Measurements from ENCODE around the gene TAF4B. TPM values are rescaled to one million over a fixed set of nuclear protein-coding genes. Genes with fewer than 3 reads are reported as not detected.
A peak's percentile ranks its signal among the peaks of the same experiment; 100 is the strongest.

The TAF4B gene
- polyA plus RNA-seq, 1 donor = 3.3 TPM

DNA sequence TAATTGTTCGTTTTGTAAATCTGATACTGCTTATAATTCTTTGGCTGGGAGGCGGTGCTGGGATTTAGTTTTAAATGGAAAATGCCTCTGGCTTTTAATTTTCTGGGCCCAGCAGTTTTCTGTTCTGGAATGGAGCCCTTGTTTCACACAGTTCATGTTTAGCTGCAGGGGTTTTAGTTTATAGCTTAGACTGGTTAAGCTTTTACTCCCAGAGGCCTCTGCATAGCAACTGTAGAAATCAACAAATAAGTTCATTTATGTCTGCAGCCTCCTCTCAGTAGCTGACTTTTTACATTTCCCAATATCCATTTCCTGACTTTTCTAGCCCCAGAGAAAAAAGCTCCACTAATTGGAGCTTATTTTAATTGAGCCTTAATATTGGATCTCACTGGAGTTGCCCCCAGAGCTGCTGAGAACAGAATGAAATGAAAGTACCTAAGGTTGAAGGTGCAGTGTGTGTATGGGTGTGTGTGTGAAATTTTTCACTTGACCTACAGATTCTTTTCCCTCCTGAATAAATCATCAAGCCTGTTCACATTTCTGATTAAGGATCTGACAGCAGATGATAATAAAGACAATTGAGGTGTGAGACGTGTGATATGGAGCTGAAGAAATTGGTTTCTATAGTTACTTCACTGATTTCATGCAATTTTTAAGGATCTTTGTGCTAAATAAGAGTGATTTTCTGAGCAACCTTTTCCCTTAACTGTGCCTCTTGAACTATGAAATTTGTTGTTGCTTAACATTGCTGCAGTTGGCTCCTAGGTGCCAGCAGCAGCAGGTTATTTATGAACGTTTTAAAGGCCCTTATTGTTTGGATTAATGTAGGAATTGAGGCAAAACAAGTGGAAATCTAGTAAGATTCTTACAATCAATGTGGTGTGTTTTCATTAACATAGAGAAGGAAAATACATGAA, 109.6 kb downstream of the TAF4B start:
- H3K4me1 ChIP-seq (ENCODE audit: control insufficient read depth, insufficient read depth, low read length) = no peaks in the 10 kb centered on the region
- no peaks in the 10 kb centered on the region for H3K36me3 ChIP-seq (ENCODE audit: control insufficient read depth, insufficient read depth, low read length)
- 40% methylated on average over 1 of the region's 4 CpGs for WGBS (ENCODE audit: insufficient coverage, low lambda C conversion rate)
- no peaks in the 10 kb centered on the region for H3K9me3 ChIP-seq (ENCODE audit: control insufficient read depth, low read depth, low read length)
- peak in 1 of 2 donors; percentile 20 for DNase-seq
- no peak overlapping the region for H3K4me3 ChIP-seq (ENCODE audit: low read length)
- H3K27me3 ChIP-seq (ENCODE audit: control insufficient read depth, insufficient read depth, low read length) = no peaks in the 10 kb centered on the region
- H3K27ac ChIP-seq (ENCODE audit: low read length) = peak overlapping the region; percentile 39

DNA sequence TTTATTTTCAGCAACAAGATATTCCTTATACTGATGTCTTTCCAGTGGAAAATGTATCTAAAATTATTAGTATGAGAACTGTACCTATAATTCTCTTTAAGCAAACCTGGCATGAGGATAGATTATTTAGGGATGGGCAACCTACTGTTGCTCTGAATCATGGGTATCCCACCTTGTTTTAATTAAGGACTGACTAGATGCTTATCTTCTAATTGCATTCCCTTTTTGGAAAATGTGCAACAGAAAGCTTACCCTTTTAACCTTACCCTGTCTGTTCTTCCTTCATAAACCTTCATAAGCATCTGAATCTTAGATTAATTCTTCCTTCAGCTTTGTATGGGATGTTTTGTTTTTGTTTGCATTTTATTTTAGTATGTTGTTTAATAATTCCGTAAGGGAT, 110.3 kb downstream of the TAF4B start:
- WGBS (ENCODE audit: insufficient coverage, low lambda C conversion rate) = 100% methylated on average over 1 of the region's 1 CpG
- H3K36me3 ChIP-seq (ENCODE audit: control insufficient read depth, insufficient read depth, low read length) = no peaks in the 10 kb centered on the region
- H3K9me3 ChIP-seq (ENCODE audit: control insufficient read depth, low read depth, low read length) = no peaks in the 10 kb centered on the region
- no peak for DNase-seq
- H3K27ac ChIP-seq (ENCODE audit: low read length) = no peak overlapping the region
- H3K4me1 ChIP-seq (ENCODE audit: control insufficient read depth, insufficient read depth, low read length) = no peaks in the 10 kb centered on the region
- H3K4me3 ChIP-seq (ENCODE audit: low read length) = no peak overlapping the region
- H3K27me3 ChIP-seq (ENCODE audit: control insufficient read depth, insufficient read depth, low read length) = no peaks in the 10 kb centered on the region

DNA sequence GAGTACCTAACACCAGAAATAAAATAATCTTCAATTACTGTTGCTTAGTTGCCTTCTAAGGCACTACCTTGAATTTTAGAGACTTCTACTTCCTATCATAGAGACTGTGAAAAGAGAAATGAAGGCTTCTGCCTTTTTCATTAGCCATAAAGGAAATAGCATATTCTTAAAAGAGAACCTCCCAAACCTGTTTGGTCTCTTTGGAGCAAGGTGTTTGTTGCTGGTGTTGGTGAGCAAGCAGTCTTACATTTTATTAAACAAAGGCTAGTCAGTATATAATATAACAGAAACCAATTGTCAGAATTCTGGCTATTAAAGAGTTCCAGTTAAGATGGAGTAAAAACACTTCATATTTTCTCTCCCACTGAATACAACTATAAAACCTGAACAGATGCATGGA, 116.4 kb downstream of the TAF4B start:
- DNase-seq = no peak
- Histone ChIP-seq H3K4me3 (ENCODE audit: low read length) (no peak overlapping the region), H3K36me3 (ENCODE audit: control insufficient read depth, insufficient read depth, low read length) (peaks cover 3% of the 10 kb centered on the region), H3K27me3 (ENCODE audit: control insufficient read depth, insufficient read depth, low read length) (no peaks in the 10 kb centered on the region), H3K4me1 (ENCODE audit: control insufficient read depth, insufficient read depth, low read length) (no peaks in the 10 kb centered on the region), H3K9me3 (ENCODE audit: control insufficient read depth, low read depth, low read length) (peaks cover 16% of the 10 kb centered on the region), H3K27ac (ENCODE audit: low read length) (no peak overlapping the region)

DNA sequence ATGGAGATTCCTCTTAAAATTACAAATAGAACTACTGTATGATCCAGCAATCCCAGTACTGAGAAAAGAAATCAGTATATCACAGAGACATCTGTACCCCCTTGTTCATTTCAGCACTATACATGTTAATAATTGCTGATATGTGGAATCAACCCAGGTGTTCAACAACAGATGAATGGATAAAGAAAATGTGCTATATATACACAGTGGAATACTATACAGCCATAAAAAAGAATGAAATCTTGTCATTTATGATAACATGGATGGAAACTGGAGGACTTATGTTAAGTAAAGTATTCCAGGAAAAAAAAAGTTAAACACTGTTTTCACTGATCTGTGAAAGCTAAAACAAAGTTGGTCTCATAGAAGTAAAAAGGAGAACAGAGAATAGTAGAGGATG, 124.7 kb downstream of the TAF4B start:
- Histone ChIP-seq H3K27ac (ENCODE audit: low read length) (no peak overlapping the region), H3K4me3 (ENCODE audit: low read length) (no peak overlapping the region), H3K9me3 (ENCODE audit: control insufficient read depth, low read depth, low read length) (peaks cover 7% of the 10 kb centered on the region), H3K4me1 (ENCODE audit: control insufficient read depth, insufficient read depth, low read length) (no peaks in the 10 kb centered on the region), H3K27me3 (ENCODE audit: control insufficient read depth, insufficient read depth, low read length) (no peaks in the 10 kb centered on the region), H3K36me3 (ENCODE audit: control insufficient read depth, insufficient read depth, low read length) (no peaks in the 10 kb centered on the region)
- DNase-seq = no peak

DNA sequence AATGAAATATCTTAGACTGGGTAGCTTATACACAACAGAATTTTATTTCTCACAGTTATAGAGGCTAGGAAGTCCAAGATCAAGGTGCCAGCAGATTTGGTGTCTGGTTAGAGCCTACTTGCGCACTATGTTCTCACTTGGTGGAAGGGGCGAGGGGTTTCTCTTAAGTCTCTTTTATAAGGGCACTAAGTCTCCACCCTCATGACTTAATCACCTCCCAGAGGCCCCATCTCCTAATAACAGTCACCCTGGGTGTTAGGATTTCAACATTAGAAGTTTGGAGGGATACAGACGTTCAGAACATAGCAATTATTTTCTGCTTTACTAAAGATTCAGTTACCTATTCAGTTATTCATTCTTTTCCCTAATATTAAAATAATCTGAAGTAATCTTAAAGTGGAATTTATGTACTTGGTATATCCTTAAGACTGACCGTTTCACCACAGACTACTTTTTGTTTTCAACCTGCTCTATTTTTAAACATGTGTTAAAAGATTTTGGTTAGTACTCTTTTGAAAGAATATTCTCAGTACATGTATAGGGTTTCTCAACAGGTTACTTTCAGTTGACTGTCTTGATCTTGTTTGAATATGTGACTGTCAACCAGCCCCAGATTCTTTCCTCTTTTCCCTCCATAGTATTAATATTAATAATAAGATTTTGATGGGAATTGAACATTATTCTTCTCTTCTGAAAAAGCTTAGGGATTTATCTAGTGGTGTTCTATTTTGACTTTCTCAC, 130.0 kb downstream of the TAF4B start:
- 90% methylated on average over 2 of the region's 4 CpGs for WGBS (ENCODE audit: insufficient coverage, low lambda C conversion rate)
- DNase-seq = no peak
- H3K27me3 ChIP-seq (ENCODE audit: control insufficient read depth, insufficient read depth, low read length) = no peaks in the 10 kb centered on the region

GRCh38 chr18:26357960-26358359, 131.7 kb downstream of the TAF4B start:
- WGBS (ENCODE audit: insufficient coverage, low lambda C conversion rate) = 86% methylated on average over 1 of the region's 1 CpG
- no peaks in the 10 kb centered on the region for H3K4me1 ChIP-seq (ENCODE audit: control insufficient read depth, insufficient read depth, low read length)
- H3K27me3 ChIP-seq (ENCODE audit: control insufficient read depth, insufficient read depth, low read length) = no peaks in the 10 kb centered on the region
- no peak for DNase-seq
- H3K27ac ChIP-seq (ENCODE audit: low read length) = no peak overlapping the region
- H3K4me3 ChIP-seq (ENCODE audit: low read length) = no peak overlapping the region
- no peaks in the 10 kb centered on the region for H3K9me3 ChIP-seq (ENCODE audit: control insufficient read depth, low read depth, low read length)
- no peaks in the 10 kb centered on the region for H3K36me3 ChIP-seq (ENCODE audit: control insufficient read depth, insufficient read depth, low read length)

More for the DNA sequence above, 130.0 kb downstream of the TAF4B start:
- Histone ChIP-seq H3K9me3 (ENCODE audit: control insufficient read depth, low read depth, low read length) (no peaks in the 10 kb centered on the region), H3K27ac (ENCODE audit: low read length) (no peak overlapping the region), H3K4me3 (ENCODE audit: low read length) (no peak overlapping the region), H3K4me1 (ENCODE audit: control insufficient read depth, insufficient read depth, low read length) (no peaks in the 10 kb centered on the region), H3K36me3 (ENCODE audit: control insufficient read depth, insufficient read depth, low read length) (no peaks in the 10 kb centered on the region)

- DNase-seq = no peak
- Histone ChIP-seq H3K9me3 (ENCODE audit: control insufficient read depth, low read depth, low read length) (no peaks in the 10 kb centered on the region), H3K36me3 (ENCODE audit: control insufficient read depth, insufficient read depth, low read length) (no peaks in the 10 kb centered on the region), H3K4me1 (ENCODE audit: control insufficient read depth, insufficient read depth, low read length) (no peaks in the 10 kb centered on the region), H3K27me3 (ENCODE audit: control insufficient read depth, insufficient read depth, low read length) (no peaks in the 10 kb centered on the region), H3K4me3 (ENCODE audit: low read length) (no peak overlapping the region), H3K27ac (ENCODE audit: low read length) (no peak overlapping the region)
These were observed 135.8 kb downstream of the TAF4B start for GRCh38 chr18:26362021-26362420.

- Histone ChIP-seq H3K36me3 (ENCODE audit: control insufficient read depth, insufficient read depth, low read length) (no peaks in the 10 kb centered on the region), H3K9me3 (ENCODE audit: control insufficient read depth, low read depth, low read length) (no peaks in the 10 kb centered on the region), H3K27me3 (ENCODE audit: control insufficient read depth, insufficient read depth, low read length) (no peaks in the 10 kb centered on the region), H3K4me1 (ENCODE audit: control insufficient read depth, insufficient read depth, low read length) (no peaks in the 10 kb centered on the region), H3K27ac (ENCODE audit: low read length) (no peak overlapping the region), H3K4me3 (ENCODE audit: low read length) (no peak overlapping the region)
- whole genome bisulfite sequencing (ENCODE audit: insufficient coverage, low lambda C conversion rate) = 100% methylated on average over 1 of the region's 1 CpG
- no peak for DNase-seq
These were observed 141.2 kb downstream of the TAF4B start for GRCh38 chr18:26367425-26367824.

GRCh38 chr18:26370037-26370436, 143.8 kb downstream of the TAF4B start:
- Histone ChIP-seq H3K36me3 (ENCODE audit: control insufficient read depth, insufficient read depth, low read length) (no peaks in the 10 kb centered on the region), H3K27me3 (ENCODE audit: control insufficient read depth, insufficient read depth, low read length) (no peaks in the 10 kb centered on the region), H3K4me3 (ENCODE audit: low read length) (no peak overlapping the region), H3K27ac (ENCODE audit: low read length) (no peak overlapping the region), H3K4me1 (ENCODE audit: control insufficient read depth, insufficient read depth, low read length) (no peaks in the 10 kb centered on the region), H3K9me3 (ENCODE audit: control insufficient read depth, low read depth, low read length) (no peaks in the 10 kb centered on the region)
- no CpG with 5 or more reads among the region's 1 CpG for WGBS (ENCODE audit: insufficient coverage, low lambda C conversion rate)
- no peak for DNase-seq

DNA sequence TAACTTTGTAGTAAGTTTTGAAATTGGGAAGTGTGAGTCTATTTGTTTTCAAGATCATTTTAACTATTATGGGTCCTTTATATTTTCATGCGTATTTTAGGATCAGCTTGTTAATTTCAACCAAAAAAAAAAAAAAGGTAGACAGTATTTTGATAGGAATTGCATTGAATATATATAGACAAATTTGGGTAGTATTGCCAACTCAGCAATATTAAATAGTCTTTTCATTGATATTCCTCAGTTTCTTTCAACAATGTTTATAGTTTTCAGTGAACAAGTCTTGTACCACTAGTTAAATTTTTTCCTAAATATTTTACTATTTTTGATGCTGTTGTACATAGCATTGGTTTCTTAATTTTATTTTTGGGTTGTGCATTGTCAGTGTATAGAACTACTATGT, 149.9 kb downstream of the TAF4B start:
- Histone ChIP-seq H3K4me1 (ENCODE audit: control insufficient read depth, insufficient read depth, low read length) (no peaks in the 10 kb centered on the region), H3K9me3 (ENCODE audit: control insufficient read depth, low read depth, low read length) (no peaks in the 10 kb centered on the region), H3K36me3 (ENCODE audit: control insufficient read depth, insufficient read depth, low read length) (no peaks in the 10 kb centered on the region), H3K27ac (ENCODE audit: low read length) (no peak overlapping the region), H3K27me3 (ENCODE audit: control insufficient read depth, insufficient read depth, low read length) (no peaks in the 10 kb centered on the region), H3K4me3 (ENCODE audit: low read length) (no peak overlapping the region)
- no peak for DNase-seq
- WGBS (ENCODE audit: insufficient coverage, low lambda C conversion rate) = 100% methylated on average over 1 of the region's 1 CpG

- no peak overlapping the region for H3K27ac ChIP-seq (ENCODE audit: low read length)
- no peaks in the 10 kb centered on the region for H3K36me3 ChIP-seq (ENCODE audit: control insufficient read depth, insufficient read depth, low read length)
- DNase-seq = no peak
- no peaks in the 10 kb centered on the region for H3K4me1 ChIP-seq (ENCODE audit: control insufficient read depth, insufficient read depth, low read length)
- H3K27me3 ChIP-seq (ENCODE audit: control insufficient read depth, insufficient read depth, low read length) = no peaks in the 10 kb centered on the region
- no peaks in the 10 kb centered on the region for H3K9me3 ChIP-seq (ENCODE audit: control insufficient read depth, low read depth, low read length)
- no peak overlapping the region for H3K4me3 ChIP-seq (ENCODE audit: low read length)
These were observed 152.5 kb downstream of the TAF4B start for GRCh38 chr18:26378701-26379100.
